ENCODE results near the gene NEU2. TPM values are rescaled to one million over a fixed set of nuclear protein-coding genes. Genes with fewer than 3 reads are reported as not detected.

NEU2 gene
- total RNA-seq, 5 donors from 2014 or later (not counting 1 experiment from before 2014, with no cell fraction given) = not detected

Other genes with a start within 250 kb of the NEU2 start
- gene SNORC, start 162.4 kb upstream of the NEU2 start, total RNA-seq = 1 to 10 TPM in 4 of 5 donors, under 1 TPM in 1; 0.96 to 4.1 (median 3.2) TPM
- under 1 TPM in 2 of 5 donors, not detected in 3; 0.09 to 0.19 TPM for gene NGEF, start 19.4 kb upstream of the NEU2 start, total RNA-seq
- gene INPP5D, start 27.7 kb downstream of the NEU2 start, total RNA-seq = 100 to 1,000 TPM; 108 to 216 (median 135) TPM
- gene ATG16L1, start 219.0 kb downstream of the NEU2 start, total RNA-seq = 100 to 1,000 TPM in 1 of 5 donors, 10 to 100 TPM in 4; 73.9 to 117 (median 83.4) TPM